Transverse colon (tissue), 4 donors: ENCODE measurements around the gene GOLPH3. TPM values are rescaled to one million over a fixed set of nuclear protein-coding genes. Genes with fewer than 3 reads are reported as not detected.
"Not testable (repeated sequence)": the region's sequence is repeated elsewhere in the genome, so short reads cannot be mapped to it uniquely, and the experiment has no call there.

Source experiments
- DNase-seq: peaks from one replicate; pipeline ENCODE4 v3.0.0-alpha.2; 2019
- H3K27ac ChIP-seq, 4 donors: fragments of 200-600 bp; sonication (generic); 2 replicates each; pipeline ENCODE4 v1.5.1; 2016 to 2018; ENCODE audit warnings: inconsistent platforms in 4 of 4
- H3K27me3 ChIP-seq: fragments of 200-600 bp; sonication (generic); 2 replicates; pipeline ENCODE4 v1.5.1; 2017; ENCODE audit warnings: inconsistent platforms
- H3K36me3 ChIP-seq, 4 donors: fragments of 200-600 bp; sonication (generic); 2 replicates each; pipeline ENCODE4 v1.5.1; 2017 to 2019; ENCODE audit warnings: inconsistent platforms in 4 of 4
- H3K4me1 ChIP-seq, 4 donors: fragments of 200-600 bp; sonication (generic); 2 replicates each; pipeline ENCODE4 v1.5.1; 2017 to 2020; ENCODE audit warnings: inconsistent platforms in 4 of 4
- H3K4me3 ChIP-seq, 4 donors: fragments of 200-600 bp; sonication (generic); 1 replicate in 1 of 4; 2 replicates in 3 of 4; pipeline versions ENCODE4 v1.5.1 to v1.6.1; 2017 to 2019; ENCODE audit warnings: inconsistent platforms in 4 of 4
- H3K9me3 ChIP-seq, 2 donors: fragments of 200-600 bp; sonication (generic); 2 replicates each; pipeline ENCODE4 v1.5.1; 2017 to 2019; ENCODE audit warnings: inconsistent platforms in 2 of 2
- EP300 ChIP-seq: sonication (generic); formaldehyde crosslinking; IDR thresholded peaks from one replicate; pipeline ENCODE4 v1.6.1; 2017; ENCODE audit warnings: antibody characterized with exemption, low read depth
- POLR2A ChIP-seq: fragments of 450-650 bp; IDR thresholded peaks from one replicate; pipeline ENCODE4 v1.6.1; 2016; ENCODE audit warnings: antibody characterized with exemption, mild to moderate bottlenecking, moderate library complexity
- POLR2AphosphoS5 ChIP-seq, 3 donors: sonication (generic); formaldehyde crosslinking; IDR thresholded peaks; one replicate each; pipeline ENCODE4 v1.6.1; 2016; ENCODE audit warnings: antibody characterized with exemption in 3 of 3
- WGBS, 2 donors: methylation state at CpG; one replicate each; pipeline ENCODE4 v1.1.5; 2018; ENCODE audit warnings: low coverage in 1 of 2; 5-methylcytosine and 5-hydroxymethylcytosine counted together
- in situ Hi-C, 4 donors: fragments of 200-750 bp; cut with MboI; loops; one replicate each; pipeline versions ENCODE4 v1.15.0 to v1.15.1; 2017; ENCODE audit warnings: low sequenced_read_pairs in 3 of 4, low pct_ligation_motif_present in 1 of 4, low pct_unique_long_range_greater_than_20kb in 1 of 4
- intact Hi-C: fragments of 100-400 bp; cut with DNase I; formaldehyde crosslinking; loops from one replicate; pipeline ENCODE4 v1.15.1; 2023; ENCODE audit warnings: low total_unique reads
- total RNA-seq, 4 donors: library from RNA; depleted of rRNA; stranded (reverse); fragments of >200 nt; gene quantifications; one replicate each; pipeline ENCODE4 v1.1.0, GENCODE V29; 2016
- TF ChIP-seq, protein P1 (sequence below), 5 experiments: fragments of 200-600 bp in 3 of 5; fragments of 450-650 bp in 2 of 5; sonication (generic) in 3 of 5; IDR thresholded peaks; 1 replicate in 2 of 5; 2 replicates in 3 of 5; pipeline ENCODE4 v1.5.1; 2016 to 2017; ENCODE audit warnings: antibody characterized with exemption in 5 of 5, inconsistent platforms in 3 of 5, mild to moderate bottlenecking in 2 of 5, moderate library complexity in 1 of 5

GOLPH3 gene
- total RNA-seq, 4 donors from 2014 or later = 52.1 to 666 (median 132) TPM

DNA sequence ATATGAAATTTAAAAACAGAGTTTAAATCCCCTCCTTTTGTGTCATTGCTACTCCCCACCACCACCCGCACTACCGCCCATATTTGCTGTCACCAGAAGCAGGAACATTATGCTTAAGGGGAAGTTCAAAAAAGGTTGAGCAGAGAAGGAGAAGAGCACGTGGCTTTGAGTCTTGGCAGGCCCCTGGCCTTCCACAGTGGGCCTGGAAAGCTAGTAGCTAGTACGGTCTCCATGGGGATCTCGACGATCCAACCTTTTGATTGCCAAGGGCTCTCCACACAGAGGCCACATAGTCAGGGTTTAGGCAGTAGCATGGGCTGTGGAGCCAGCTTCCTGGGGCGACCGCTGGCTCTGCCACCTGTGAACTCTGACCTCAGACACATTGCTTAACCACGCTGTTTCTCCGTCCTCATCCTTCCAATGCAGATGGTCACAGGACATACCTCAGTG, 90.1 kb downstream of the GOLPH3 start:
- H3K36me3 ChIP-seq = no peaks in the 10 kb centered on the region
- no peak for DNase-seq
- H3K27me3 ChIP-seq = no peaks in the 10 kb centered on the region
- no peak overlapping the region for H3K4me3 ChIP-seq
- intact Hi-C loops (no loop called here), in situ Hi-C loops (loop anchor here in 3 of 4 donors (25.0 kb wide), 1 partner anchor 497 kb away; no protein-coding TSS in a partner anchor)
- H3K4me1 ChIP-seq = no peaks in the 10 kb centered on the region
- TF ChIP-seq EP300 = no peak
- TF ChIP-seq, protein P1, sequence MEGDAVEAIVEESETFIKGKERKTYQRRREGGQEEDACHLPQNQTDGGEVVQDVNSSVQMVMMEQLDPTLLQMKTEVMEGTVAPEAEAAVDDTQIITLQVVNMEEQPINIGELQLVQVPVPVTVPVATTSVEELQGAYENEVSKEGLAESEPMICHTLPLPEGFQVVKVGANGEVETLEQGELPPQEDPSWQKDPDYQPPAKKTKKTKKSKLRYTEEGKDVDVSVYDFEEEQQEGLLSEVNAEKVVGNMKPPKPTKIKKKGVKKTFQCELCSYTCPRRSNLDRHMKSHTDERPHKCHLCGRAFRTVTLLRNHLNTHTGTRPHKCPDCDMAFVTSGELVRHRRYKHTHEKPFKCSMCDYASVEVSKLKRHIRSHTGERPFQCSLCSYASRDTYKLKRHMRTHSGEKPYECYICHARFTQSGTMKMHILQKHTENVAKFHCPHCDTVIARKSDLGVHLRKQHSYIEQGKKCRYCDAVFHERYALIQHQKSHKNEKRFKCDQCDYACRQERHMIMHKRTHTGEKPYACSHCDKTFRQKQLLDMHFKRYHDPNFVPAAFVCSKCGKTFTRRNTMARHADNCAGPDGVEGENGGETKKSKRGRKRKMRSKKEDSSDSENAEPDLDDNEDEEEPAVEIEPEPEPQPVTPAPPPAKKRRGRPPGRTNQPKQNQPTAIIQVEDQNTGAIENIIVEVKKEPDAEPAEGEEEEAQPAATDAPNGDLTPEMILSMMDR (IDR thresholded peaks at IDR 0.05) = no peak
- TF ChIP-seq POLR2AphosphoS5 (IDR thresholded peaks at IDR 0.05) = no peak
- TF ChIP-seq POLR2A = no peak
- H3K9me3 ChIP-seq = no peaks in the 10 kb centered on the region
- no peak overlapping the region for H3K27ac ChIP-seq
- WGBS, 2 donors = 90% methylated on average over 2 to 10 of the region's 10 CpGs

- intact Hi-C loops (no loop called here), in situ Hi-C loops (loop anchor here in 3 of 4 donors (25.0 kb wide), 1 partner anchor 495 kb away; no protein-coding TSS in a partner anchor)
- no peaks in the 10 kb centered on the region for H3K36me3 ChIP-seq
- H3K4me1 ChIP-seq = no peaks in the 10 kb centered on the region
- H3K27ac ChIP-seq = no peak overlapping the region
- TF ChIP-seq EP300 = no peak
- no peak for TF ChIP-seq POLR2AphosphoS5 (IDR thresholded peaks at IDR 0.05)
- TF ChIP-seq, protein P1 (IDR thresholded peaks at IDR 0.05) = no peak
- no peak for TF ChIP-seq POLR2A
- H3K4me3 ChIP-seq = no peak overlapping the region
- H3K9me3 ChIP-seq = no peaks in the 10 kb centered on the region
- DNase-seq = no peak
- 72 to 76% methylated on average over 4 of the region's 4 CpGs for WGBS, 2 donors
- no peaks in the 10 kb centered on the region for H3K27me3 ChIP-seq
Measured at GRCh38 chr5:32082701-32083100, 91.4 kb downstream of the GOLPH3 start.

- H3K9me3 ChIP-seq, intact Hi-C loops, H3K4me1 ChIP-seq, H3K27ac ChIP-seq, DNase-seq, H3K36me3 ChIP-seq, H3K4me3 ChIP-seq, H3K27me3 ChIP-seq: not testable (repeated sequence)
- in situ Hi-C loops = loop anchor here in 3 of 4 donors (25.0 kb wide), 1 partner anchor 493 kb away; no protein-coding TSS in a partner anchor
- WGBS, 2 donors = 92% methylated on average over 1 of the region's 1 CpG; no CpG with 5 or more reads in 1 of the 2 donors
Measured at GRCh38 chr5:32080565-32080964, 93.6 kb downstream of the GOLPH3 start.

DNA sequence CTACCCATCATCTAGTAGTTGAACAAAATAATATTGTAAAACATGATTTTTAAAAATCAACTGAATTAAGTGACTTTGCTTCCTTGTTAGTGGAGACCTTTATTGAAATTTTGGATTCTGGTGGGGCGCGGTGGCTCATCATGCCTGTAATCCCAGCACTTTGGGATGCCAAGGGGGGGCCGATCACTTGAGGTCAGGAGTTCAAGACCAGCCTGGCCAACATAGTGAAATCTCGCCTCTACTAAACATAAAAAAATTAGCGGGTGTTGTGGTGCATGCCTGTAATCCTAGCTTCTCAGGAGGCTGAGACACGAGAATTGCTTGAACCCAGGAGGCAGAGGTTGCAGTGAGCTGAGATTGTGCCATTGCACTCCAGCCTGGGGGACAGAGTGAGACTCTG, 95.3 kb downstream of the GOLPH3 start:
- in situ Hi-C loops = loop anchor here (10.0 to 25.0 kb wide), 2 partner anchors 254 to 492 kb away; no protein-coding TSS in a partner anchor
- H3K4me1 ChIP-seq, H3K27me3 ChIP-seq, H3K36me3 ChIP-seq, H3K9me3 ChIP-seq, H3K4me3 ChIP-seq, intact Hi-C loops, H3K27ac ChIP-seq, DNase-seq: not testable (repeated sequence)
- 86 to 90% methylated on average over 4 to 6 of the region's 6 CpGs for WGBS, 2 donors

GRCh38 chr5:32076699-32077695, 97.1 kb downstream of the GOLPH3 start:
- no peaks in the 10 kb centered on the region for H3K9me3 ChIP-seq
- no peak overlapping the region for H3K4me3 ChIP-seq
- in situ Hi-C loops (loop anchor here (10.0 to 25.0 kb wide), 2 partner anchors 252 to 490 kb away; no protein-coding TSS in a partner anchor), intact Hi-C loops (no loop called here)
- no peak overlapping the region for H3K27ac ChIP-seq
- TF ChIP-seq, protein P1 (IDR thresholded peaks at IDR 0.05) = peak; percentile 53 to 66 (median 61)
- no peak for TF ChIP-seq POLR2A
- no peaks in the 10 kb centered on the region for H3K4me1 ChIP-seq
- peak; percentile 27 for DNase-seq
- H3K36me3 ChIP-seq = no peaks in the 10 kb centered on the region
- H3K27me3 ChIP-seq = no peaks in the 10 kb centered on the region
- 36 to 38% methylated on average over 4 of the region's 4 CpGs for WGBS, 2 donors
